ENCODE data around the gene GAB1. TPM values are rescaled to one million over a fixed set of nuclear protein-coding genes. Genes with fewer than 3 reads are reported as not detected.

GAB1 gene
- total RNA-seq, 1 donor from 2014 or later, result 64.8 TPM

DNA sequence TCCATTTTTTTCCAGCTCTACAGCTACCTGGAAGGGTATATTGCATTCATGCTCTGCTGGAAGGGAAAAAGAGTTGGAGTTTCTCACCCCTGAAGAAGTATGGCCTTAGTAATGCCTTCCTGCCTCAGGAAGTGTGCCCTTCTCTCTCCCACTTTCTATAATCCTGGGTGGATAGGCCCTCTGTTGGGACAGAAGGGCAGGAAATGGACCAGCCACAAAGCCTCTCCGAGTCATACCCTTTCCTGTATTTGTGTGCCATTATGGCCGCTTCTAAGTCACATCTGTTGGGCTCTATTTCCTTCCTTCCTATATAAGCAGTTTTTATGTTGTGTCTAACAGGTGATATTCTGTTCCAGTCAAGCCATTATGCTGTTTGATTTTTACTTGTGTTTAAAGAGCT is 102.0 kb downstream of the GAB1 start:
- intact Hi-C loops (cut with DNase I), result no loop called here
- Histone ChIP-seq H3K27ac (no peak overlapping the region), H3K4me3 (no peak overlapping the region), H3K4me1 (no peaks in the 10 kb centered on the region), H3K36me3 (peaks cover 32% of the 10 kb centered on the region), H3K27me3 (no peaks in the 10 kb centered on the region), H3K9me3 (no peaks in the 10 kb centered on the region)
- ATAC-seq (no peak), DNase-seq (no peak)
- TF ChIP-seq, protein P1, sequence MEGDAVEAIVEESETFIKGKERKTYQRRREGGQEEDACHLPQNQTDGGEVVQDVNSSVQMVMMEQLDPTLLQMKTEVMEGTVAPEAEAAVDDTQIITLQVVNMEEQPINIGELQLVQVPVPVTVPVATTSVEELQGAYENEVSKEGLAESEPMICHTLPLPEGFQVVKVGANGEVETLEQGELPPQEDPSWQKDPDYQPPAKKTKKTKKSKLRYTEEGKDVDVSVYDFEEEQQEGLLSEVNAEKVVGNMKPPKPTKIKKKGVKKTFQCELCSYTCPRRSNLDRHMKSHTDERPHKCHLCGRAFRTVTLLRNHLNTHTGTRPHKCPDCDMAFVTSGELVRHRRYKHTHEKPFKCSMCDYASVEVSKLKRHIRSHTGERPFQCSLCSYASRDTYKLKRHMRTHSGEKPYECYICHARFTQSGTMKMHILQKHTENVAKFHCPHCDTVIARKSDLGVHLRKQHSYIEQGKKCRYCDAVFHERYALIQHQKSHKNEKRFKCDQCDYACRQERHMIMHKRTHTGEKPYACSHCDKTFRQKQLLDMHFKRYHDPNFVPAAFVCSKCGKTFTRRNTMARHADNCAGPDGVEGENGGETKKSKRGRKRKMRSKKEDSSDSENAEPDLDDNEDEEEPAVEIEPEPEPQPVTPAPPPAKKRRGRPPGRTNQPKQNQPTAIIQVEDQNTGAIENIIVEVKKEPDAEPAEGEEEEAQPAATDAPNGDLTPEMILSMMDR (IDR thresholded peaks at IDR 0.05), result no peak

DNA sequence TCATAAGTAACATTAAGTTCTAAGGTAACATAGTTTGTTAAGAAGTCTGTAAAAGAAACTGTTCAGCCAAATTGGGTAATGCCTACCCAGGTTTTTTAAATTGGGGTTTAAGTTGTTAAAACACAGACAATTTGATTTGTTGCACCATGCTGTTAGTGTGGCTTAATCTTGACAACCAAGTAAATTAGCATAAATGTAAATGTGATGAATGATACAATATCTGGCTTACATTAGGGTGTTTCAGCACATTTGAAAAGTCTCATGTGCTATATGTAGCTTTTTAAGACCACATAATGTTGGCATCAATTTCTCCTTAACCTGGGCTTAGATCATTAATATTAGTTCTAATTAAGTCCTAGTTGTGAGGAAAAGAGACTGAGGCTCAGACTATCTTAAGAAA is 104.4 kb downstream of the GAB1 start:
- no peak for DNase-seq
- no peaks in the 10 kb centered on the region for H3K4me1 ChIP-seq
- no peak overlapping the region for H3K4me3 ChIP-seq
- H3K27me3 ChIP-seq, result no peaks in the 10 kb centered on the region
- no peak overlapping the region for H3K27ac ChIP-seq
- TF ChIP-seq, protein P1 (IDR thresholded peaks at IDR 0.05), result no peak
- ATAC-seq, result no peak
- peaks cover 25% of the 10 kb centered on the region for H3K36me3 ChIP-seq
- no peaks in the 10 kb centered on the region for H3K9me3 ChIP-seq
- intact Hi-C loops (cut with DNase I), result no loop called here

DNA sequence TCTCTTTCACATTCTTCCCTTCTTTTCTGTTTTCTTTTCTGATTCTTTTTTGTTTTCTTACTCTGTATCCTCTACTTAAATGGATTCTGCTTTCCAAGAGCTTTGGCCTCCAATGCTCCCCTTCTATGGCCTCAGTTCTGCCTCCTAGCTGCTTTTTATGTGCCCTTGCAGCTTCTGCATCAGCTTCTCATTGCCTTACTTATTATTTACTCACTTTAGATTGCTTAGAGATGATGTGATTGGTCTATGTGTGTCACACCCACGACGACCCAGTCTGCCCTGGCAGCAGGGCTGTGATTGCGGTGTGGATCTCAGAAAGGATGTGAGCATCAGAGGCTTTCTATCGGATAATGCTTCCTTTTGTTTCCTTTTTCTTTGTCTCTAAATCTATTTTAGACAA is 105.0 kb downstream of the GAB1 start:
- no peak overlapping the region for H3K4me3 ChIP-seq
- no peak for DNase-seq
- H3K9me3 ChIP-seq, result no peaks in the 10 kb centered on the region
- ATAC-seq, result no peak
- H3K36me3 ChIP-seq, result peaks cover 25% of the 10 kb centered on the region
- no peaks in the 10 kb centered on the region for H3K27me3 ChIP-seq
- TF ChIP-seq, protein P1 (IDR thresholded peaks at IDR 0.05), result no peak
- H3K27ac ChIP-seq, result no peak overlapping the region
- no peaks in the 10 kb centered on the region for H3K4me1 ChIP-seq
- intact Hi-C loops (cut with DNase I), result no loop called here

DNA sequence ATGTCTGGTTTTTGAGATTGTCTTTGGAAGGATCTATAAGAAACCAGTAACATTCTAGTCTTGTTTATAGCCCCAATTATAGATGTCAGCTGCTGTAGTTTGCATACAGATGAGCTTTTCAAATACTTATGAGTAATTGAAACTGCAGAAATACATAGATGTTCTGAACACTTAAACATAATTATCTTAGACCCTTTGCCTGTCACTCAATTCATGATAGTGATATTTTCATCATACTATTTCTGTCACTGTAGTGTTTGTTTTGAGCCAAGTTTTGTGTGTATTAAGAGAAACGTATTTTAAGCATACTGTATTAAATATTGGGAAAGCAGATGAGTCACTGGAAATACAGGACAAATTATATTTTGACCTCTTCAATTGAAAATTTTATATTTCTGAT is 107.1 kb downstream of the GAB1 start:
- Histone ChIP-seq H3K4me1 (no peaks in the 10 kb centered on the region), H3K4me3 (no peak overlapping the region), H3K27ac (no peak overlapping the region), H3K27me3 (no peaks in the 10 kb centered on the region), H3K9me3 (no peaks in the 10 kb centered on the region), H3K36me3 (peaks cover 17% of the 10 kb centered on the region)
- ATAC-seq, result no peak
- intact Hi-C loops (cut with DNase I), result no loop called here
- TF ChIP-seq, protein P1 (IDR thresholded peaks at IDR 0.05), result no peak
- no peak for DNase-seq

DNA sequence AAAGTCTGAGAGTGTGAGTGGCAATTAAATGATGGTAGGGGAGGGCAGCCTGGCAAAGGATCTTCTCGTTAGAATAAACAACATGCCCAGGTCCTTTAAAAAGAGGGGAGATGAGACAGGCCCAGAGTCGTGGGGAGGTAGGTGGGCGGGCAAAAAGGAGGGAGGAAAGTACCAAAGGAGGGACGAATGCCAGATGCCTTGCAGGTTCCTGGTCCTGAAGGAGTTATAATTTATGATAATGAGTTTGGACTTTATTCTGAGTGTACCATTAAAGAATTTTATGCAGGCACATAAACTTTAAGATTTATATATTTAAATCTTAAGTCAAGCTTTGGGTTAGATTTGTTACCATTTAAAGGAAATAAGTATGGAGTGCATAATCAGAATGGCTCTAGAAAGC is 114.5 kb downstream of the GAB1 start:
- Histone ChIP-seq H3K27ac (no peak overlapping the region), H3K36me3 (no peaks in the 10 kb centered on the region), H3K27me3 (no peaks in the 10 kb centered on the region), H3K4me3 (no peak overlapping the region), H3K9me3 (no peaks in the 10 kb centered on the region), H3K4me1 (no peaks in the 10 kb centered on the region)
- intact Hi-C loops (cut with DNase I), result no loop called here
- DNase-seq (no peak), ATAC-seq (no peak)
- TF ChIP-seq, protein P1 (IDR thresholded peaks at IDR 0.05), result no peak

DNA sequence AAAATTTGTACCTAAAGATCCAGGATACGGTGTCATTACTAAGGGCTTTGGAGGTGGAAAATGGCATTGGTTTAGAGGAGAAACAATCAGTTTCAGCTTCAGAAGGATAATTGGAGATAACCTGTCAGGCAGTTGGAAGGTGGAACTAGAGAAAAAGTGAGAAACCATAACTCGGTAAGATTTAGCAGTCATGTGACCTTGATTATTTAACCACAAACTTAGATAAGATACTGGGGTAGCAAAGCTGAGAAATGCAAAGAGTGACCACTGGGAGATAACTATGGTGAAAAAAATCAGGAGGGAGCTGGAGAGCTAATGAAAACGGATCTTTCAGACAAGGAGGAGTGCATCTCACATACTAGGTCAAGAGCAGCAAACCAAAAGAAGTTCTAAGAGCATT is 118.5 kb downstream of the GAB1 start:
- TF ChIP-seq, protein P1 (IDR thresholded peaks at IDR 0.05), result no peak
- H3K4me1 ChIP-seq, result no peaks in the 10 kb centered on the region
- no peak overlapping the region for H3K27ac ChIP-seq
- H3K27me3 ChIP-seq, result no peaks in the 10 kb centered on the region
- peaks cover 12% of the 10 kb centered on the region for H3K36me3 ChIP-seq
- H3K4me3 ChIP-seq, result no peak overlapping the region
- no peaks in the 10 kb centered on the region for H3K9me3 ChIP-seq
- intact Hi-C loops (cut with DNase I), result no loop called here
- ATAC-seq (no peak), DNase-seq (no peak)
